ENCODE measurements around the gene POLR2M.

POLR2M gene

GRCh38 chr15:57692709-57693108, 13.8 kb upstream of the POLR2M start:
- no peak for TF ChIP-seq CTCF (IDR thresholded peaks at IDR 0.05)

- TF ChIP-seq CTCF (IDR thresholded peaks at IDR 0.05), result no peak
Measured at GRCh38 chr15:57694279-57694678, 12.2 kb upstream of the POLR2M start.

- no peak for TF ChIP-seq CTCF (IDR thresholded peaks at IDR 0.05)
Measured at GRCh38 chr15:57696146-57696545, 10.4 kb upstream of the POLR2M start.

GRCh38 chr15:57697588-57697987, 8.9 kb upstream of the POLR2M start:
- TF ChIP-seq CTCF (IDR thresholded peaks at IDR 0.05), result no peak

- no peak for TF ChIP-seq CTCF (IDR thresholded peaks at IDR 0.05)
Measured at GRCh38 chr15:57698243-57698642, 8.3 kb upstream of the POLR2M start.

- no peak for TF ChIP-seq CTCF (IDR thresholded peaks at IDR 0.05)
Measured at GRCh38 chr15:57698991-57699390, 7.5 kb upstream of the POLR2M start.

GRCh38 chr15:57703387-57703786, 3.1 kb upstream of the POLR2M start:
- no peak for TF ChIP-seq CTCF (IDR thresholded peaks at IDR 0.05)

- no peak for TF ChIP-seq CTCF (IDR thresholded peaks at IDR 0.05)
Measured at GRCh38 chr15:57704441-57704840, 2.1 kb upstream of the POLR2M start.
